IMR-90 (cell line): Measurements from ENCODE around the gene HS6ST3. TPM values are rescaled to one million over a fixed set of nuclear protein-coding genes. Genes with fewer than 3 reads are reported as not detected.

ENCODE experiments used
- ATAC-seq: fragments of 200-7000 bp; cut with Tn5 transposase; 2 replicates; pipeline ENCODE4 v1.9.1; 2020; ENCODE audit warnings: low read depth, mild to moderate bottlenecking, moderate library complexity
- BruUV-seq: library from RNA; stranded (reverse); fragments of 400-500 nt; replicated peaks from 2 replicates; lab custom pipeline; 2021; lab: Mats Ljungman, UMichigan
- CTCF ChIA-PET: fragments of 300-600 bp; formaldehyde crosslinking; extraction: SDS; loops from one replicate; lab custom pipeline; 2021; ENCODE audit warnings: antibody characterized with exemption; lab: Yijun Ruan, JAX
- POLR2A ChIA-PET: fragments of 300-600 bp; sonication (Branson Sonifier 250); formaldehyde crosslinking; loops from one replicate; lab custom pipeline; 2022; ENCODE audit warnings: antibody characterized with exemption; ENCODE audit not compliant: unreplicated experiment; lab: Charles Lee
- DNase-seq: peaks from one replicate; pipeline ENCODE4 v3.0.0; 2013
- H2AFZ ChIP-seq: replicated peaks from 2 replicates; pipeline ENCODE3; 2013; ENCODE audit warnings: low read length, mild to moderate bottlenecking; ENCODE audit not compliant: poor library complexity
- H2AK5ac ChIP-seq: 2 replicates; pipeline ENCODE4 v1.6.1; 2013; ENCODE audit warnings: low read depth, low read length, inconsistent platforms
- H2AK9ac ChIP-seq: replicated peaks from 2 replicates; pipeline ENCODE3; 2013; ENCODE audit warnings: mild to moderate bottlenecking, low read depth, low read length, moderate library complexity; ENCODE audit not compliant: poor library complexity
- H2BK120ac ChIP-seq: 2 replicates; pipeline ENCODE4 v1.6.1; 2013; ENCODE audit warnings: low read depth, low read length, inconsistent platforms
- H2BK15ac ChIP-seq: 3 replicates; pipeline ENCODE4 v1.6.1; 2013; ENCODE audit warnings: low read depth, low read length, inconsistent platforms
- H2BK20ac ChIP-seq: 2 replicates; pipeline ENCODE4 v1.6.1; 2013; ENCODE audit warnings: low read depth, mild to moderate bottlenecking, inconsistent platforms, low read length, moderate library complexity
- H2BK5ac ChIP-seq: 2 replicates; pipeline ENCODE4 v1.6.1; 2013; ENCODE audit warnings: mild to moderate bottlenecking, low read depth, low read length, inconsistent platforms; ENCODE audit not compliant: poor library complexity, severe bottlenecking
- H3K14ac ChIP-seq: replicated peaks from 2 replicates; pipeline ENCODE4 v1.6.1; 2013; ENCODE audit warnings: low read depth, low read length, inconsistent platforms
- H3K18ac ChIP-seq: 2 replicates; pipeline ENCODE4 v1.6.1; 2013; ENCODE audit warnings: low read depth, low read length, control low read depth
- H3K23ac ChIP-seq: 2 replicates; pipeline ENCODE4 v1.6.1; 2013; ENCODE audit warnings: low read depth, low read length, inconsistent platforms
- H3K27ac ChIP-seq: 2 replicates; pipeline ENCODE4 v1.5.1; 2013; ENCODE audit warnings: mild to moderate bottlenecking, control low read depth, low read length; ENCODE audit not compliant: insufficient read depth
- H3K27me3 ChIP-seq: 2 replicates; pipeline ENCODE4 v1.6.1; 2013; ENCODE audit warnings: low read length; ENCODE audit not compliant: control insufficient read depth, insufficient read depth
- H3K36me3 ChIP-seq: 2 replicates; pipeline ENCODE4 v1.6.1; 2013; ENCODE audit warnings: low read length, mixed read lengths; ENCODE audit not compliant: control insufficient read depth, insufficient read depth
- H3K4ac ChIP-seq: 2 replicates; pipeline ENCODE4 v1.6.1; 2013; ENCODE audit warnings: low read depth, low read length, inconsistent platforms
- H3K4me1 ChIP-seq: 2 replicates; pipeline ENCODE4 v1.6.1; 2013; ENCODE audit warnings: low read length, mixed read lengths; ENCODE audit not compliant: control insufficient read depth, insufficient read depth
- H3K4me2 ChIP-seq: 2 replicates; pipeline ENCODE4 v1.6.1; 2013; ENCODE audit warnings: low read depth, mild to moderate bottlenecking, control low read depth, low read length, moderate library complexity
- H3K4me3 ChIP-seq: 2 replicates; pipeline ENCODE4 v1.5.1; 2013; ENCODE audit warnings: low read depth, mild to moderate bottlenecking, control low read depth, low read length, moderate library complexity; ENCODE audit not compliant: insufficient read depth
- H3K56ac ChIP-seq: 2 replicates; pipeline ENCODE4 v1.6.1; 2013; ENCODE audit warnings: low read length, inconsistent platforms; ENCODE audit not compliant: insufficient read depth; ENCODE audit errors: extremely low read depth
- H3K79me1 ChIP-seq, 2 experiments: 2 replicates each; pipeline ENCODE4 v1.6.1; 2013; ENCODE audit warnings: low read length in 2 of 2, inconsistent platforms in 1 of 2, low read depth in 1 of 2
- H3K9ac ChIP-seq: 2 replicates; pipeline ENCODE4 v1.6.1; 2013; ENCODE audit warnings: low read depth, low read length, control low read depth
- H3K9me1 ChIP-seq: 2 replicates; pipeline ENCODE4 v1.6.1; 2013; ENCODE audit warnings: low read length, inconsistent platforms; ENCODE audit not compliant: insufficient read depth
- H3K9me3 ChIP-seq: 2 replicates; pipeline ENCODE4 v1.6.1; 2013; ENCODE audit warnings: low read length; ENCODE audit not compliant: control insufficient read depth, insufficient read depth
- H4K20me1 ChIP-seq: 2 replicates; pipeline ENCODE4 v1.6.1; 2013; ENCODE audit warnings: low read length, inconsistent platforms; ENCODE audit not compliant: insufficient read depth
- H4K5ac ChIP-seq: 2 replicates; pipeline ENCODE4 v1.6.1; 2013; ENCODE audit warnings: mild to moderate bottlenecking, low read depth, low read length, control low read depth
- H4K8ac ChIP-seq, 2 experiments: 2 replicates each; pipeline ENCODE4 v1.6.1; 2013; ENCODE audit warnings: low read depth in 2 of 2, low read length in 2 of 2, control low read depth in 1 of 2, inconsistent platforms in 1 of 2
- H4K91ac ChIP-seq: 2 replicates; pipeline ENCODE4 v1.6.1; 2013; ENCODE audit warnings: low read depth, low read length, inconsistent platforms; ENCODE audit not compliant: insufficient read depth
- BHLHE40 ChIP-seq: fragments of 150-350 bp; IDR thresholded peaks from 2 replicates; pipeline ENCODE4 v1.6.1; 2016; ENCODE audit warnings: mild to moderate bottlenecking, low read depth, low read length
- CEBPB ChIP-seq: IDR thresholded peaks from 2 replicates; pipeline ENCODE4 v1.6.1; 2012; ENCODE audit warnings: low read depth, low read length, improper control_type of control experiment
- CHD1 ChIP-seq: IDR thresholded peaks from 2 replicates; pipeline ENCODE4 v1.6.1; 2012; ENCODE audit warnings: low read depth, low read length, improper control_type of control experiment
- CTCF ChIP-seq: conservative IDR thresholded peaks from 2 replicates; pipeline ENCODE4 v1.5.1; 2012; ENCODE audit warnings: mild to moderate bottlenecking, low read depth, low read length, improper control_type of control experiment
- ELK1 ChIP-seq: fragments of 150-350 bp; IDR thresholded peaks from 2 replicates; pipeline ENCODE4 v1.6.1; 2016; ENCODE audit warnings: low read depth, mild to moderate bottlenecking, low read length, moderate library complexity, borderline replicate concordance
- FOS ChIP-seq: fragments of 150-350 bp; IDR thresholded peaks from 2 replicates; pipeline ENCODE4 v1.6.1; 2016; ENCODE audit warnings: low read depth, low read length
- MAFK ChIP-seq: IDR thresholded peaks from 2 replicates; pipeline ENCODE4 v1.6.1; 2012; ENCODE audit warnings: low read depth, low read length, improper control_type of control experiment
- MAZ ChIP-seq: IDR thresholded peaks from 2 replicates; pipeline ENCODE4 v1.6.1; 2012; ENCODE audit warnings: low read depth, mild to moderate bottlenecking, low read length, improper control_type of control experiment, moderate library complexity, borderline replicate concordance
- MXI1 ChIP-seq: IDR thresholded peaks from 2 replicates; pipeline ENCODE4 v1.6.1; 2012; ENCODE audit warnings: low read depth, mild to moderate bottlenecking, low read length, moderate library complexity, borderline replicate concordance
- NFE2L2 ChIP-seq: fragments of 150-350 bp; IDR thresholded peaks from 2 replicates; pipeline ENCODE4 v1.6.1; 2016; ENCODE audit warnings: low read depth, mild to moderate bottlenecking, low read length
- POLR2A ChIP-seq: IDR thresholded peaks from 2 replicates; pipeline ENCODE4 v1.6.1; 2012; ENCODE audit warnings: mild to moderate bottlenecking, low read depth, low read length
- RAD21 ChIP-seq: IDR thresholded peaks from 2 replicates; pipeline ENCODE4 v1.6.1; 2012; ENCODE audit warnings: low read length, improper control_type of control experiment
- RCOR1 ChIP-seq: IDR thresholded peaks from 2 replicates; pipeline ENCODE4 v1.6.1; 2012; ENCODE audit warnings: mild to moderate bottlenecking, low read length, improper control_type of control experiment; ENCODE audit not compliant: insufficient replicate concordance
- RFX5 ChIP-seq: IDR thresholded peaks from 2 replicates; pipeline ENCODE4 v1.8.0; 2012; ENCODE audit warnings: low read depth, mild to moderate bottlenecking, low read length, moderate library complexity
- SMC3 ChIP-seq: fragments of 150-350 bp; IDR thresholded peaks from 2 replicates; pipeline ENCODE4 v1.6.1; 2016; ENCODE audit warnings: low read depth, mild to moderate bottlenecking, antibody characterized with exemption, low read length, moderate library complexity
- USF2 ChIP-seq: fragments of 150-350 bp; IDR thresholded peaks from 2 replicates; pipeline ENCODE4 v1.6.1; 2017; ENCODE audit warnings: mild to moderate bottlenecking, antibody characterized with exemption, low read length, low read depth
- dilution Hi-C: fragments of 300-500 bp; cut with HindIII; formaldehyde crosslinking; loops from one replicate; pipeline ENCODE4 v1.14.3; 2018; ENCODE audit warnings: low sequenced_read_pairs; ENCODE audit not compliant: unreplicated experiment
- in situ Hi-C: fragments of 300-500 bp; cut with MboI; formaldehyde crosslinking; loops from 3 replicates; pipeline ENCODE4 v1.14.3; 2019; ENCODE audit warnings: low sequenced_read_pairs, inconsistent platforms, mixed read lengths
- intact Hi-C: fragments of 100-400 bp; cut with micrococcal nuclease; formaldehyde crosslinking; loops from 2 replicates; pipeline ENCODE4 v1.10.0; 2022
- polyA plus RNA-seq, 3 experiments: library from polyadenylated mRNA; depleted of rRNA; stranded (reverse); fragments of >200 nt; gene quantifications; 2 replicates each; pipeline ENCODE4 v1.2.3, GENCODE V29; 2012; ENCODE audit warnings: low replicate concordance in 1 of 3
- total RNA-seq: library from RNA; depleted of rRNA; stranded (reverse); fragments of >200 nt; gene quantifications from 2 replicates; pipeline ENCODE4 v1.2.3, GENCODE V29; 2012

Gene HS6ST3
- total and polyA plus RNA-seq, 2 of the 4 experiments (the other 2 are of a cell fraction) = not detected

GRCh38 chr13:96637039-96637438 is 547.1 kb downstream of the HS6ST3 start:
- Histone ChIP-seq H2BK20ac (no peak overlapping the region), H2AK5ac (no peak overlapping the region), H3K27ac (no peak overlapping the region), H3K4ac (no peak overlapping the region), H4K20me1 (no peaks in the 10 kb centered on the region), H3K36me3 (no peaks in the 10 kb centered on the region), H4K5ac (no peak overlapping the region), H3K9ac (no peak overlapping the region), H3K4me3 (no peak overlapping the region), H3K23ac (no peak overlapping the region), H2BK5ac (no peak overlapping the region), H3K56ac (no peak overlapping the region), H3K4me2 (no peak overlapping the region), H3K18ac (no peak overlapping the region), H3K9me3 (peaks cover 8% of the 10 kb centered on the region), H2BK120ac (no peak overlapping the region), H3K27me3 (no peaks in the 10 kb centered on the region), H3K14ac (no peak overlapping the region), H2BK15ac (no peak overlapping the region), H3K79me1 (no peaks in the 10 kb centered on the region), H3K9me1 (no peaks in the 10 kb centered on the region), H2AK9ac (no peak overlapping the region), H3K4me1 (no peaks in the 10 kb centered on the region), H4K91ac (no peak overlapping the region), H2AFZ (no peak overlapping the region), H4K8ac (no peak overlapping the region)
- DNase-seq (no peak), ATAC-seq (no peak)
- BruUV-seq = no TSS peak
- CTCF ChIA-PET = no interaction called here
- no peak for TF ChIP-seq RFX5
- TF ChIP-seq FOS = no peak
- TF ChIP-seq CHD1 = no peak
- no peak for TF ChIP-seq BHLHE40
- no peak for TF ChIP-seq RAD21
- no peak for TF ChIP-seq MAZ
- TF ChIP-seq ELK1 = no peak
- TF ChIP-seq POLR2A = no peak
- TF ChIP-seq SMC3 = no peak
- TF ChIP-seq MAFK = no peak
- TF ChIP-seq NFE2L2 = no peak
- TF ChIP-seq USF2 = no peak
- no peak for TF ChIP-seq CTCF
- TF ChIP-seq CEBPB = no peak
- TF ChIP-seq MXI1 = no peak
- no peak for TF ChIP-seq RCOR1
- intact Hi-C loops (no loop called here), dilution Hi-C loops (no loop called here), in situ Hi-C loops (no loop called here)
- POLR2A ChIA-PET = no interaction called here
